ENCODE data around the gene GALNT16.

The GALNT16 gene

GRCh38 chr14:69317102-69317755, 57.3 kb downstream of the GALNT16 start:
- no peak for DNase-seq (ENCODE audit: low read depth in 2 of 2)

- DNase-seq (ENCODE audit: low read depth in 2 of 2), result no peak
Observed at GRCh38 chr14:69317780-69318179, 57.8 kb downstream of the GALNT16 start.

GRCh38 chr14:69318241-69318640, 58.3 kb downstream of the GALNT16 start:
- no peak for DNase-seq (ENCODE audit: low read depth in 2 of 2)

- DNase-seq (ENCODE audit: low read depth in 2 of 2), result no peak
Observed at GRCh38 chr14:69318901-69319475, 59.0 kb downstream of the GALNT16 start.

GRCh38 chr14:69319911-69320310, 60.0 kb downstream of the GALNT16 start:
- DNase-seq (ENCODE audit: low read depth in 2 of 2), result no peak

- DNase-seq (ENCODE audit: low read depth in 2 of 2), result no peak
Observed at GRCh38 chr14:69320581-69321365, 60.8 kb downstream of the GALNT16 start.

- DNase-seq (ENCODE audit: low read depth in 2 of 2), result no peak
Observed at GRCh38 chr14:69321601-69322330, 61.8 kb downstream of the GALNT16 start.

GRCh38 chr14:69323266-69323998, 63.5 kb downstream of the GALNT16 start:
- no peak for DNase-seq (ENCODE audit: low read depth in 2 of 2)

- no peak for DNase-seq (ENCODE audit: low read depth in 2 of 2)
Observed at GRCh38 chr14:69323999-69324282, 64.0 kb downstream of the GALNT16 start.

GRCh38 chr14:69324341-69324931, 64.5 kb downstream of the GALNT16 start:
- no peak for DNase-seq (ENCODE audit: low read depth in 2 of 2)

GRCh38 chr14:69325086-69325485, 65.1 kb downstream of the GALNT16 start:
- no peak for DNase-seq (ENCODE audit: low read depth in 2 of 2)

GRCh38 chr14:69325646-69326265, 65.8 kb downstream of the GALNT16 start:
- DNase-seq (ENCODE audit: low read depth in 2 of 2), result no peak

GRCh38 chr14:69326611-69327010, 66.7 kb downstream of the GALNT16 start:
- DNase-seq (ENCODE audit: low read depth in 2 of 2), result no peak

- no peak for DNase-seq (ENCODE audit: low read depth in 2 of 2)
Observed at GRCh38 chr14:69327507-69327906, 67.5 kb downstream of the GALNT16 start.

GRCh38 chr14:69328317-69328716, 68.4 kb downstream of the GALNT16 start:
- no peak for DNase-seq (ENCODE audit: low read depth in 2 of 2)

GRCh38 chr14:69328765-69329164, 68.8 kb downstream of the GALNT16 start:
- DNase-seq (ENCODE audit: low read depth in 2 of 2), result no peak

- DNase-seq (ENCODE audit: low read depth in 2 of 2), result no peak
Observed at GRCh38 chr14:69331206-69331605, 71.2 kb downstream of the GALNT16 start.

- no peak for DNase-seq (ENCODE audit: low read depth in 2 of 2)
Observed at GRCh38 chr14:69332782-69333395, 72.9 kb downstream of the GALNT16 start.

GRCh38 chr14:69333791-69334337, 73.9 kb downstream of the GALNT16 start:
- DNase-seq (ENCODE audit: low read depth in 2 of 2), result no peak

- no peak for DNase-seq (ENCODE audit: low read depth in 2 of 2)
Observed at GRCh38 chr14:69334576-69334975, 74.6 kb downstream of the GALNT16 start.
